Prostate gland (tissue), 2 donors: ENCODE measurements around the gene COL13A1. TPM values are rescaled to one million over a fixed set of nuclear protein-coding genes. Genes with fewer than 3 reads are reported as not detected.

Experiments
- DNase-seq: peaks from one replicate; pipeline ENCODE4 v3.0.0-alpha.2; 2019; ENCODE audit warnings: low spot score
- H3K27ac ChIP-seq, 2 donors: fragments of 200-600 bp; sonication (generic); 2 replicates each; pipeline ENCODE4 v1.5.1; 2017 to 2019
- H3K27me3 ChIP-seq: fragments of 200-600 bp; sonication (generic); replicated peaks from 2 replicates; pipeline ENCODE4 v1.5.1; 2019; ENCODE audit not compliant: insufficient read depth
- H3K36me3 ChIP-seq, 2 donors: fragments of 200-600 bp; sonication (generic); 1 replicate in 1 of 2; 2 replicates in 1 of 2; pipeline versions ENCODE4 v1.5.1 to v1.8.1; 2017 to 2019
- H3K4me1 ChIP-seq: fragments of 200-600 bp; sonication (generic); replicated peaks from 2 replicates; pipeline ENCODE4 v1.5.1; 2019
- H3K4me3 ChIP-seq, 2 donors: fragments of 200-600 bp; sonication (generic); 2 replicates each; pipeline ENCODE4 v1.5.1; 2017 to 2019
- H3K9me3 ChIP-seq: fragments of 200-600 bp; sonication (generic); 2 replicates; pipeline ENCODE4 v1.5.1; 2017
- POLR2A ChIP-seq: fragments of 450-650 bp; IDR thresholded peaks from one replicate; pipeline ENCODE4 v1.6.1; 2016; ENCODE audit warnings: antibody characterized with exemption, mild to moderate bottlenecking
- POLR2AphosphoS5 ChIP-seq: sonication (generic); formaldehyde crosslinking; IDR thresholded peaks from one replicate; pipeline ENCODE4 v1.6.1; 2017; ENCODE audit warnings: antibody characterized with exemption
- WGBS: methylation state at CpG from one replicate; pipeline ENCODE4 v1.1.5; 2018; 5-methylcytosine and 5-hydroxymethylcytosine counted together
- intact Hi-C: fragments of 100-400 bp; cut with DNase I; formaldehyde crosslinking; loops from one replicate; pipeline ENCODE4 v1.14.2; 2022
- total RNA-seq, 2 donors: library from RNA; depleted of rRNA; stranded (reverse); fragments of >200 nt; gene quantifications; one replicate each; pipeline ENCODE4 v1.1.0, GENCODE V29; 2016
- TF ChIP-seq, protein P1 (sequence below), 4 experiments: fragments of 200-600 bp in 2 of 4; fragments of 450-650 bp in 2 of 4; sonication (generic) in 2 of 4; IDR thresholded peaks; 1 replicate in 3 of 4; 2 replicates in 1 of 4; pipeline ENCODE4 v1.5.1; 2016 to 2019; ENCODE audit warnings: antibody characterized with exemption in 4 of 4, mild to moderate bottlenecking in 2 of 4, moderate library complexity in 2 of 4

Gene COL13A1
- total RNA-seq, 2 donors from 2014 or later: 2.1 to 3.0 TPM

- TF ChIP-seq, protein P1, sequence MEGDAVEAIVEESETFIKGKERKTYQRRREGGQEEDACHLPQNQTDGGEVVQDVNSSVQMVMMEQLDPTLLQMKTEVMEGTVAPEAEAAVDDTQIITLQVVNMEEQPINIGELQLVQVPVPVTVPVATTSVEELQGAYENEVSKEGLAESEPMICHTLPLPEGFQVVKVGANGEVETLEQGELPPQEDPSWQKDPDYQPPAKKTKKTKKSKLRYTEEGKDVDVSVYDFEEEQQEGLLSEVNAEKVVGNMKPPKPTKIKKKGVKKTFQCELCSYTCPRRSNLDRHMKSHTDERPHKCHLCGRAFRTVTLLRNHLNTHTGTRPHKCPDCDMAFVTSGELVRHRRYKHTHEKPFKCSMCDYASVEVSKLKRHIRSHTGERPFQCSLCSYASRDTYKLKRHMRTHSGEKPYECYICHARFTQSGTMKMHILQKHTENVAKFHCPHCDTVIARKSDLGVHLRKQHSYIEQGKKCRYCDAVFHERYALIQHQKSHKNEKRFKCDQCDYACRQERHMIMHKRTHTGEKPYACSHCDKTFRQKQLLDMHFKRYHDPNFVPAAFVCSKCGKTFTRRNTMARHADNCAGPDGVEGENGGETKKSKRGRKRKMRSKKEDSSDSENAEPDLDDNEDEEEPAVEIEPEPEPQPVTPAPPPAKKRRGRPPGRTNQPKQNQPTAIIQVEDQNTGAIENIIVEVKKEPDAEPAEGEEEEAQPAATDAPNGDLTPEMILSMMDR (IDR thresholded peaks at IDR 0.05): no peak
- no peak for TF ChIP-seq POLR2AphosphoS5
- TF ChIP-seq POLR2A: no peak
- Histone ChIP-seq H3K9me3 (no peaks in the 10 kb centered on the region), H3K27ac (no peak overlapping the region), H3K4me3 (no peak overlapping the region), H3K4me1 (no peaks in the 10 kb centered on the region), H3K36me3 (no peaks in the 10 kb centered on the region), H3K27me3 (no peaks in the 10 kb centered on the region)
- 0% methylated on average over 1 of the region's 1 CpG for WGBS
- DNase-seq: no peak
- intact Hi-C loops: loop anchor here (5.0 kb wide), 1 partner anchor 152 kb away; no protein-coding TSS in a partner anchor
Observed at GRCh38 chr10:69794673-69795072, 7.0 kb upstream of the COL13A1 start.

- Histone ChIP-seq H3K4me3 (no peak overlapping the region), H3K27ac (no peak overlapping the region), H3K27me3 (no peaks in the 10 kb centered on the region), H3K4me1 (no peaks in the 10 kb centered on the region), H3K36me3 (no peaks in the 10 kb centered on the region), H3K9me3 (no peaks in the 10 kb centered on the region)
- WGBS: 0% methylated on average over 1 of the region's 1 CpG
- no peak for DNase-seq
- intact Hi-C loops: loop anchor here (5.0 kb wide), 1 partner anchor 153 kb away; no protein-coding TSS in a partner anchor
- no peak for TF ChIP-seq POLR2AphosphoS5
- TF ChIP-seq, protein P1 (IDR thresholded peaks at IDR 0.05): no peak
- no peak for TF ChIP-seq POLR2A
Observed at GRCh38 chr10:69795242-69795934, 6.3 kb upstream of the COL13A1 start.

- Histone ChIP-seq H3K27ac (no peak overlapping the region), H3K4me1 (peaks cover 3% of the 10 kb centered on the region), H3K4me3 (no peak overlapping the region), H3K36me3 (no peaks in the 10 kb centered on the region), H3K27me3 (no peaks in the 10 kb centered on the region), H3K9me3 (no peaks in the 10 kb centered on the region)
- DNase-seq: no peak
- 80% methylated on average over 7 of the region's 7 CpGs for WGBS
- TF ChIP-seq, protein P1 (IDR thresholded peaks at IDR 0.05): no peak
- TF ChIP-seq POLR2AphosphoS5 (no peak), POLR2A (no peak)
- intact Hi-C loops: loop anchor here (5.0 kb wide), 1 partner anchor 156 kb away; no protein-coding TSS in a partner anchor
Observed at GRCh38 chr10:69797959-69798358, 3.7 kb upstream of the COL13A1 start.

GRCh38 chr10:69800109-69800508 lies 1.6 kb upstream of the COL13A1 start:
- intact Hi-C loops: loop anchor here (5.0 kb wide), 1 partner anchor 112 kb away; no protein-coding TSS in a partner anchor
- H3K27ac ChIP-seq: no peak overlapping the region
- H3K4me3 ChIP-seq: no peak overlapping the region
- DNase-seq: peak; percentile 28
- H3K4me1 ChIP-seq: peaks cover 3% of the 10 kb centered on the region
- no peaks in the 10 kb centered on the region for H3K9me3 ChIP-seq
- no peaks in the 10 kb centered on the region for H3K27me3 ChIP-seq
- 62% methylated on average over 3 of the region's 3 CpGs for WGBS
- no peaks in the 10 kb centered on the region for H3K36me3 ChIP-seq
- TF ChIP-seq, protein P1 (IDR thresholded peaks at IDR 0.05): peak in 3 of 4 experiments; percentile 33 to 39 (median 38)
- TF ChIP-seq POLR2A: no peak

- Histone ChIP-seq H3K36me3 (no peaks in the 10 kb centered on the region), H3K27ac (no peak overlapping the region), H3K9me3 (no peaks in the 10 kb centered on the region), H3K4me1 (peaks cover 3% of the 10 kb centered on the region), H3K4me3 (no peak overlapping the region), H3K27me3 (no peaks in the 10 kb centered on the region)
- no peak for TF ChIP-seq POLR2A
- TF ChIP-seq, protein P1 (IDR thresholded peaks at IDR 0.05): no peak
- no peak for TF ChIP-seq POLR2AphosphoS5
- no peak for DNase-seq
- intact Hi-C loops: loop anchor here (5.0 kb wide), 1 partner anchor 112 kb away; no protein-coding TSS in a partner anchor
- 93% methylated on average over 2 of the region's 2 CpGs for WGBS
Observed at GRCh38 chr10:69800665-69801064, 1.0 kb upstream of the COL13A1 start.
